Tibial artery (tissue), 4 donors: ENCODE data around the gene PDP2.

Experiments used
- DNase-seq, 2 donors: peaks; one replicate each; pipeline ENCODE4 v3.0.0-alpha.2; 2019
- H3K27ac ChIP-seq, 2 donors: fragments of 200-600 bp; sonication (generic) in 1 of 2; 1 replicate in 1 of 2; 2 replicates in 1 of 2; pipeline ENCODE4 v1.5.1; 2018 to 2019; ENCODE audit warnings: mild to moderate bottlenecking in 1 of 2
- H3K27me3 ChIP-seq, 2 donors: fragments of 200-600 bp; sonication (generic) in 1 of 2; one replicate each; pipeline versions ENCODE4 v1.5.1 to v1.6.0; 2016 to 2019
- H3K36me3 ChIP-seq, 3 donors: fragments of 200-600 bp; sonication (generic) in 2 of 3; one replicate each; pipeline ENCODE4 v1.5.1; 2016 to 2019; ENCODE audit warnings: mild to moderate bottlenecking in 2 of 3
- H3K4me1 ChIP-seq, 4 donors: fragments of 200-600 bp; sonication (generic) in 2 of 4; 1 replicate in 3 of 4; 2 replicates in 1 of 4; pipeline ENCODE4 v1.5.1; 2016 to 2019
- H3K4me3 ChIP-seq, 2 donors: fragments of 200-600 bp; sonication (generic) in 1 of 2; 1 replicate in 1 of 2; 2 replicates in 1 of 2; pipeline ENCODE4 v1.5.1; 2018 to 2019; ENCODE audit warnings: mild to moderate bottlenecking in 2 of 2
- H3K9me3 ChIP-seq, 3 donors: fragments of 200-600 bp; sonication (generic) in 1 of 3; one replicate each; pipeline ENCODE4 v1.5.1; 2016 to 2019
- CTCF ChIP-seq, 2 experiments: fragments of 200-600 bp in 1 of 2; fragments of 450-650 bp in 1 of 2; IDR thresholded peaks; one replicate each; pipeline ENCODE4 v1.5.1; 2017 to 2019; ENCODE audit warnings: antibody characterized with exemption in 2 of 2, mild to moderate bottlenecking in 1 of 2, moderate library complexity in 1 of 2
- intact Hi-C: fragments of 100-400 bp; cut with DNase I; formaldehyde crosslinking; loops from one replicate; pipeline ENCODE4 v1.15.0; 2023; ENCODE audit warnings: low total_unique reads

The PDP2 gene

GRCh38 chr16:66900721-66901441, 20.6 kb downstream of the PDP2 start:
- intact Hi-C loops = no loop called here
- H3K4me1 ChIP-seq = peaks cover 23 to 99% (median 88%) of the 10 kb centered on the region in 4 donors
- H3K27ac ChIP-seq = peak overlapping the region; percentile 86 to 91

GRCh38 chr16:66901626-66902025, 21.3 kb downstream of the PDP2 start:
- no peaks in the 10 kb centered on the region for H3K27me3 ChIP-seq
- DNase-seq = no peak
- no peak overlapping the region for H3K4me3 ChIP-seq
- peak overlapping the region; percentile 86 to 91 for H3K27ac ChIP-seq
- intact Hi-C loops = loop anchor here (2.0 kb wide), 1 partner anchor 23 kb away; the partner anchor contains the start of gene RRAD
- no peaks in the 10 kb centered on the region for H3K36me3 ChIP-seq
- TF ChIP-seq CTCF (IDR thresholded peaks at IDR 0.05) = no peak
- H3K4me1 ChIP-seq = peaks cover 23 to 99% (median 87%) of the 10 kb centered on the region in 4 donors
- no peaks in the 10 kb centered on the region for H3K9me3 ChIP-seq

More at GRCh38 chr16:66900721-66901441, 20.6 kb downstream of the PDP2 start:
- Histone ChIP-seq H3K27me3 (no peaks in the 10 kb centered on the region), H3K9me3 (no peaks in the 10 kb centered on the region), H3K4me3 (no peak overlapping the region), H3K36me3 (no peaks in the 10 kb centered on the region)
- no peak for TF ChIP-seq CTCF (IDR thresholded peaks at IDR 0.05)
- peak in 1 of 2 donors; percentile 90 for DNase-seq

GRCh38 chr16:66902648-66903543, 22.6 kb downstream of the PDP2 start:
- H3K9me3 ChIP-seq = no peaks in the 10 kb centered on the region
- no peaks in the 10 kb centered on the region for H3K27me3 ChIP-seq
- H3K4me1 ChIP-seq = peaks cover 23 to 99% (median 84%) of the 10 kb centered on the region in 4 donors
- H3K27ac ChIP-seq = peak overlapping the region; percentile 86 to 91
- DNase-seq = no peak
- intact Hi-C loops = loop anchor here (2.0 kb wide), 1 partner anchor 22 kb away; the partner anchor contains the start of gene RRAD
- H3K4me3 ChIP-seq = no peak overlapping the region
- no peaks in the 10 kb centered on the region for H3K36me3 ChIP-seq
- no peak for TF ChIP-seq CTCF (IDR thresholded peaks at IDR 0.05)

- H3K4me3 ChIP-seq = no peak overlapping the region
- TF ChIP-seq CTCF (IDR thresholded peaks at IDR 0.05) = no peak
- intact Hi-C loops = loop anchor here (2.0 kb wide), 1 partner anchor 21 kb away; the partner anchor contains the start of gene RRAD
These were observed 23.5 kb downstream of the PDP2 start for GRCh38 chr16:66903544-66904427.

GRCh38 chr16:66904428-66904845, 24.1 kb downstream of the PDP2 start:
- no peak for DNase-seq
- no peaks in the 10 kb centered on the region for H3K27me3 ChIP-seq
- H3K4me1 ChIP-seq = peaks cover 14 to 87% (median 71%) of the 10 kb centered on the region in 4 donors
- intact Hi-C loops = no loop called here
- H3K4me3 ChIP-seq = no peak overlapping the region
- no peak for TF ChIP-seq CTCF (IDR thresholded peaks at IDR 0.05)
- peak overlapping the region; percentile 86 to 91 for H3K27ac ChIP-seq
- no peaks in the 10 kb centered on the region for H3K9me3 ChIP-seq
- H3K36me3 ChIP-seq = no peaks in the 10 kb centered on the region

More at GRCh38 chr16:66903544-66904427, 23.5 kb downstream of the PDP2 start:
- DNase-seq = no peak
- H3K4me1 ChIP-seq = peaks cover 19 to 93% (median 78%) of the 10 kb centered on the region in 4 donors
- H3K9me3 ChIP-seq = no peaks in the 10 kb centered on the region
- H3K27ac ChIP-seq = peak overlapping the region; percentile 86 to 91
- H3K27me3 ChIP-seq = no peaks in the 10 kb centered on the region
- H3K36me3 ChIP-seq = no peaks in the 10 kb centered on the region
